GM21717 (cell line): ENCODE data around the gene MRPS6.
A peak's percentile ranks its signal among the peaks of the same experiment; 100 is the strongest.

Experiments used
- ATAC-seq: cut with Tn5 transposase; IDR thresholded peaks from one replicate; pipeline ENCODE4 v1.9.1; 2021; ENCODE audit warnings: mild to moderate bottlenecking, moderate library complexity; ENCODE audit not compliant: unreplicated experiment

The MRPS6 gene

GRCh38 chr21:34073032-34073748 is at the start of gene MRPS6, which contains the start of gene SLC5A3:
MRPS6 (plus strand) TSS chr21:34073578; CDS start chr21:34073701, 123 bp downstream.
SLC5A3 (plus strand) TSS chr21:34073578; CDS start chr21:34095199, 21,621 bp downstream.
- ATAC-seq = peak; percentile 61

DNA sequence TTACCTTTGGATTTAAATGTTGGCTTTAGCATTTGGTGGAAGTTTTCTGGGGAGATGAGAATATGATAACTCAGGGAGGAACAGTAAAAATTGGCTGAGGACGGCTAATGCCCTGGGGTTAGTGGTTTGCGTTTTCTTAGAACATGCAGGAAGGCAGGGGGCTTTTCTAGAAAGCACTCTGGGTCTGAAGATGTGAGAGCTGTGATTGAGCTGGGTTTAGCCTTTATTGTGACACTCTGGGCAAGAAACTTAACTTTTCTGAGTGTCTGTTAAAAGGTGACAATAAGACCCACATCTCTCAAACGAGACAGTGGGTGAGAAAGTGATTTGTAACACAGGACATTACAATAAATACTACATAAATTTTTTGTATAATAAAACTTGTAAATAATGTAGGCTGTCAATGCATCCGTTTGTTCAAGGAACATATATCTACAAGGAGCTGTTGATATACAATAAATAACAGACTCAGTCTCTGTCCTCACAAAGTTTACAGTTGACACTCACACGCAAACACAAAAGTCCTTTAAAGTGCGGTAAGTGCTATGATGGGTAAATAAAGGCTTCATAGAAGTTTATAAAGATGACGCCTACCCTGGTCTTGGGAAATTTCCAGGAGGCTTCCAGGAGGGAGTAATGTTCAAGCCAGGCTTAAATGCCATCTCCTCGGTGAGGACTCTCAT is 49.5 kb upstream of the MRPS6 start:
- ATAC-seq = no peak

DNA sequence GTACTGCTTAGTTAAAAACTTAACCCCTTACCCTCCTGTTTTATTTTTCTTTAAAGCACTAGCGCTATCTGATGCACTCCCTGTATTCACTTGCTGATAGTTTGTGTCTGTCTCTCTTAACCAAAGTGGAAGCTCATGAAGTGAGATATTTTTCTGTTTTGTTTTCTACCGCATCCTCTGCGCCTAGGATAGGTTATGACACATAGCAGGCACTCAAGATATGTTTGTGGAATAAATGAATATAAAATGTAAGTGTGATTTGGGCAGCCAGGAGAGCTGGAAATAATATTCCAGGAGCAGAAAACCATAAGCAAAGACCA is 49.0 kb upstream of the MRPS6 start:
- no peak for ATAC-seq

DNA sequence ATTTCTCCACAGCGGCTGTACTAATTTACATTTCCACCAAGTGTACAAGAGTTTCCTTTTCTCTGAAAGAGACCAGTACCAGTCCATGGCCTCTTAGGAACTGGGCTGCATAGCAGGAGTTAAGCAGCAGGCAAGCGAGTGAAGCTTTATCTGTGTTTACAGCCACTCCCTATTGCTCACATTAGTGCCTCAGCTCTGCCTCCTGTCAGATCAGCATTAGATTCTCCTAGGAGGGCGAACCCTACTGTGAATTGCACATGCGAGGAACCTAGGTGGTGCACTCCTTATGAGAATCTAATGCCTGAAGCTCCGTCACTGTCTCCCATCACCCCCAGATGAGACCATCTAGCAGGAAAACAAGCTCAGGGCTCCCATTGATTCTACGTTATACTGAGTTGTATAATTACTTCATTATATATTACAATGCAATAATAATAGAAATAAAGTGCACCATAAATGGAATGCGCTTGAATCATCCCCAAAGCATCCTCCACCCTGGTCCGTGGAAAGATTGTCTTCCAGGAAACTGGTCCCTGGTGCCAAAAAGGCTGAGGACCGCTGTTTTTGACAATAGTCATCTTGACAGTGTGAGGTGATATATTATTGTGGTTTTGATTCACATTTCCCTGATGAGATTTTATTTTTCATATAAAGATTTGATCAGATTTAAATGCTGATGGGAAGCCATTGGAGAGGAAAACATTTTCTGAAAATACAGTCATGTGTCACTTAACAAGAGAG is 45.5 kb upstream of the MRPS6 start:
- no peak for ATAC-seq

GRCh38 chr21:34029743-34030528 is 43.4 kb upstream of the MRPS6 start:
- peak; percentile 54 for ATAC-seq

DNA sequence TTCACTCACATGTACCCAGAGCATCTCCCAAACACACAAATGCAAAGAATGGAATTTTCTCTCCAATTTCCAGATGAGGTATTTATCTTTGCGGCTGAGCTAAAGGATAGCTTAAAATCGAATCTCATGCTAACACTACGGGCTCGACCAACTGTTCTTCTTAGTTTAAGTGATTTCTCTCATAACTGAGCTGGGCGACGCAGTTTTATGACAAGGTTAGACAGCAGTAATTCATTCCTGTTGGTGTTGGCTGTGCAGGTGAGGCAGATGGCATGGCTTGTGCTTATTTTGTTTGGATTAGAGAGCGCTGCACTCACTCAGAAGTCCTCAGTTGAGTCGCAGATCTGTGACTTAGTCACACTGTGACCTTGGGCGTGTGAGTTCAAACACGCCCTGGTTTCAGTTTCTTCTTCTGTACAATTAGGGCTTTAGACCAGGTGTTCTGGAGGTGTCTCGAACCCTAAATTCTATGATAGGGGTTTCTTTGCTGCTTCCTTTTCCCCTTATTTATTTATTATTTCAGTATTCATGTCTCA is 41.5 kb upstream of the MRPS6 start:
- no peak for ATAC-seq

- no peak for ATAC-seq
These were observed 38.9 kb upstream of the MRPS6 start for GRCh38 chr21:34034369-34035014.

- no peak for ATAC-seq
These were observed 37.6 kb upstream of the MRPS6 start for GRCh38 chr21:34035619-34036354.

DNA sequence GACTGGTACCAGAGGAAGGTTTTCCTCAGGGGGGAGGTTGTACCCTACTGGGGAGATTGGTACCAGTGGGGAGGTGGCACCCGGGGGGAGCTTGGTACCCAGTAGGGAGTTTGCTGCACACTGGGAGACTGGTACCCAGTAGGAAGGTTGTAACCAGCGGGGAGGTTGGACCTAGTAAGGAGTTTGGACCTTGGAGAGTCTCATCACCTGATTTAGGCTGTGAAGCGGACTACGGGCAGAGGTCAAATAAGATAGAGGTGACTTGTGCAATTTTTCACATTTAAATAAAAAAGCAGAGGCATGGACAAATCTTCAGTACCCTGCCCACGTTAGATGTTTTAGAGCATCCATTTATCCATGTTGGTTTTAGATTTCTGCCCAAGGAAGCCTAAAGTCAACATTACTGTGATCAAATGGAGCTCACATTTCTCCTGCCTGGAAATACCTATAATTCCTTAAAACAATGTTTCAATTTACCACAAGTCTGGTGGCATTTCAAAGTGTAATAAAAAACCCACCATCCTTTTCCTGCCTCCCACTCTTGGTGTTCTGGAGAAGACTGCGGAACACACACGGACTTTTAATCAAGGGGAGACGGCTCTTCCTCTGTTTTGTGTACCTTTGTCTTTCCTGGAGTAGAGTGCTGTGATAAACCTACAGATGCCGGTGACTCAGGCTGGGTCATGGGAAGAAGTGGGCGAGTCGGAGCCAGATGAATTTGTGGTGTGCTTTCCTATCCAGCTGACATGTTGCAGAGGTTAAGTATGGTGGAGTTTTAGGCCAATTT is 36.2 kb upstream of the MRPS6 start:
- no peak for ATAC-seq

- ATAC-seq = no peak
These were observed 33.5 kb upstream of the MRPS6 start for GRCh38 chr21:34039678-34040382.

- no peak for ATAC-seq
These were observed 30.6 kb upstream of the MRPS6 start for GRCh38 chr21:34042735-34043134.

DNA sequence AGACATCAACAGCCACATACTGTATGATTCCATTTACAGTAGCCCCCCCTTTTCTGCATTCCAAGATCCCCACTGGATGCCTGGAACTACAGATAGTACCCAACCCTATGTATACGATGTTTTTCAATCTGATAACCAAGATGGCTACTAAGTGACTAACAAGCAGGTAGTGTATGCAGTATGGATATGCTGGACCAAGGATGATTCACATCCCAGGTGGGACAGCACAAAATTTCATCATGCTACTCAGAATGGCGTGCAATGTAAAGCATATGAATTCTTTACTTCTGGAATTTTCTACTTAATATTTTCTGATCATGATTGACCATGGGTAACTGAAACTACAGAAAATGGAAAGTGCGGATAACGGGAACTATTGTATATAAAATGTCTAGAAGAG is 30.0 kb upstream of the MRPS6 start:
- no peak for ATAC-seq

DNA sequence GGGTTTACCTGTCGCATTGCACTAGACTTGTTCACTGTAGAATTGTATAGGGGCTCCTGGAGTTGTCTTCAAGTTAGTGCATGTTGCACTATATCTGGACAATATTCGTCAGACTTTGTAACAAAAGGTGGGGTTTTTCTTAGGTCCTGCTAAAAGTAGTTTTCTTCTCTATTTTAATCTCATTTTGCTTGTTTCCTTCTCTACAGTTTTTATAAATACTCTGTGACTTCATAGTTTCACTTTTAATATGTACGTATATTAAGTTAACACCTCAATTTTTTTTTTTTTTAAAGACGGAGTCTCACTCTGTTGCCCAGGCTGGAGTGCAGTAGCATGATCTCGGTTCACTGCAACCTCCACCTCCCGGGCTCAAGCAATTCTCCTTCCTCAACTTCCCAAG is 26.5 kb upstream of the MRPS6 start:
- ATAC-seq = no peak

DNA sequence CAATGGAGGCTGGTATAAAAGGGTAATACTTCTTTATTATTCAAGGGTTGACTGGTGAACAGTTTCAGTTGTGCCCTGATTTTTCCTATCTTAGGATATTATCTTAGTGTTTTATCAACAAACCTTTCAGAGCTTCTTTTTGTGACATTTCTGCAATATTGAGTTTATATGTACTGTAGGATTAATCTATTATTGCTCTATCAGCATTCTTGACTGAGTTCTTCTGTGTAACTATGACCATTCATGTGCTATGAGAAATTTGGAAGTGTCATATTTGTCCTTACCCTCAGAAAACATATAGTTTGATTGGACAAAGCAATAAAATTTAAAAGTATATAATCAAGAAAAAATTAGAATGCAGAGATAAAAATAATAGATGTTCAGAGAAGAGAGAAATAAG is 25.5 kb upstream of the MRPS6 start:
- ATAC-seq = no peak

DNA sequence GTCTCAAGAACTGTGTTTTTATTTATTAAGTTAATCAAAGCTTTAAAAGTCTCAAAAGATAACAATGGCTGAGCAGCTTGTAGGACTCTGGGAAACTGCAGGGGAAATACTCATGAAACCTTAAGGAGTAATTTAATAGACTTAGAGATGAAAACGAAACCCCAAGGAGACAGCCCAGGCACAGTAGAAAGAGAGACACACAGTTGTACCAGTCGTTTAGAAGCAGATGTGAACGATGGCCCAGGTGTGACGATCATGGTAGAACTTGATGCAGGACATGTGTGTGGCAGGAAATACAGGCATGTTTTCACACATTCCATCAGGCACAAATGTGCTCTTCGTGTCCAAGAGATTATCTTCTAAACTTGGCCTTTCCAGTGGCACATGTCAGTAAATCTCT is 21.2 kb upstream of the MRPS6 start:
- no peak for ATAC-seq

GRCh38 chr21:34054259-34054658 is 19.1 kb upstream of the MRPS6 start:
- ATAC-seq = no peak

- no peak for ATAC-seq
These were observed 17.8 kb upstream of the MRPS6 start for GRCh38 chr21:34055615-34056014.

DNA sequence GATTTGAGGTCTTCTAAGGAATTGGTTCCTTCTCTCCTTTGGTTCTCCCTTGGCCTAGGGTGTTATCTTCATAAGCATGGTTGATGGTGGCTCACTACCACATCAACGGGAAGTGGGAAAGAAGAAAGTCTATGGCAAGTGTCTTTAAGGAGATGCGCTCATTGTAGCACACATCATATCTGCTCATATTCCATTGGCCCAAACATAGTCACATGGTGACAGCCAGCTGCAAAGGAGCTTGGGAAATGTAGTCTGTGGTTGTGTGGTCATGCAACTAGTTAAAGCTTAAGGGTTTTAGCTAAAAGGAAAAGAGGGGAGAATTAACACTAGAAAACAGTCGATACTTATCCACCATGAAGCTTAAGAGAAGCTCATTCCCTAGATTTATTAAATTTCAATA is 11.4 kb upstream of the MRPS6 start:
- ATAC-seq = no peak
